Measurements from ENCODE around the gene IDUA. TPM values are rescaled to one million over a fixed set of nuclear protein-coding genes. Genes with fewer than 3 reads are reported as not detected.

Gene IDUA
- polyA plus RNA-seq, 1 donor (not counting 4 experiments of a cell fraction or from before 2014, with no cell fraction given) = 1.2 TPM

- FAIRE-seq = no peak
- no peaks in the 10 kb centered on the region for H3K27me3 ChIP-seq (ENCODE audit: control insufficient read depth, extremely low read depth, insufficient read depth, low read length)
Observed at GRCh38 chr4:948101-948935, 38.5 kb upstream of the IDUA start.

DNA sequence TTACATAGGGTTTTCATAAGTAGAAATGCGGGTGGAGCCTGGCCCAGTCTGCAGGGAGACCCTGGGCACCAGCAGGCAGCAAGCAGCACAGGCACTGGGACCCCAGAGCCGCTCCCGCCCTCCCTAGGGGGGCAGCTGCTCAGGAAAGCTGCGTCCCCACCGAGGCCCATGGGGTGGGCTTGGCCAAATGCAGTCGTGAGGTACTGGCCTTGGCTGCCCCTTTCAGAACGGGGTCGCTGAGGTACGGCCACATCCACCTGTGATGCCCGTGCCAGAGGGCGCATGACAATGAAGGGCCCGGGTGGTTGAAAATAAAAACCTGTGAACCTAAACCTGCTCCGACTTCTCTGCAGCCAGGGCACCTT lies 37.9 kb upstream of the IDUA start:
- Histone ChIP-seq H3K4me2 (ENCODE audit: control insufficient read depth, extremely low read depth, insufficient read depth, low read depth, low read length) (no peak overlapping the region), H4K20me1 (ENCODE audit: control insufficient read depth, extremely low read depth, insufficient read depth, low read length) (no peaks in the 10 kb centered on the region), H3K9me1 (ENCODE audit: control insufficient read depth, extremely low read depth, insufficient read depth, low read length) (no peaks in the 10 kb centered on the region), H3K4me3 (ENCODE audit: control insufficient read depth in 2 of 3, extremely low read depth in 1 of 3, insufficient read depth in 2 of 3, low read depth in 1 of 3, low read length in 3 of 3) (no peak overlapping the region), H3K79me2 (ENCODE audit: control insufficient read depth, insufficient read depth, low read length) (no peaks in the 10 kb centered on the region), H3K27me3 (ENCODE audit: control insufficient read depth, extremely low read depth, insufficient read depth, low read length) (no peaks in the 10 kb centered on the region), H3K36me3 (ENCODE audit: control insufficient read depth in 2 of 2, extremely low read depth in 1 of 2, insufficient read depth in 2 of 2, low read length in 2 of 2) (no peaks in the 10 kb centered on the region), H3K27ac (ENCODE audit: control insufficient read depth, insufficient read depth, low read length) (no peak overlapping the region), H3K9ac (ENCODE audit: control insufficient read depth, extremely low read depth, insufficient read depth, low read length) (no peak overlapping the region), H3K9me3 (ENCODE audit: control insufficient read depth, low read depth, low read length) (no peaks in the 10 kb centered on the region), H2AFZ (ENCODE audit: control insufficient read depth, low read length) (no peak overlapping the region), H3K4me1 (ENCODE audit: control insufficient read depth, extremely low read depth, insufficient read depth, low read length) (no peaks in the 10 kb centered on the region)
- no peak for TF ChIP-seq CTCF (optimal IDR thresholded peaks at IDR 0.05 in 1 of 3, IDR thresholded peaks at IDR 0.05 in 1 of 3, conservative IDR thresholded peaks at IDR 0.05 in 1 of 3; ENCODE audit: extremely low read depth in 1 of 3, insufficient read depth in 2 of 3, low read length in 3 of 3)
- no peak for TF ChIP-seq EZH2 (IDR thresholded peaks at IDR 0.05; ENCODE audit: low read length)
- FAIRE-seq = no peak
- no peak for DNase-seq (ENCODE audit: low read depth, low spot score)
- dilution Hi-C loops (cut with MboI; ENCODE audit: extremely low pct_ligation_motif_present, low sequenced_read_pairs) = no loop called here

More at GRCh38 chr4:948101-948935, 38.5 kb upstream of the IDUA start:
- Histone ChIP-seq H3K9ac (ENCODE audit: control insufficient read depth, extremely low read depth, insufficient read depth, low read length) (no peak overlapping the region), H3K79me2 (ENCODE audit: control insufficient read depth, insufficient read depth, low read length) (no peaks in the 10 kb centered on the region), H3K9me3 (ENCODE audit: control insufficient read depth, low read depth, low read length) (no peaks in the 10 kb centered on the region), H3K36me3 (ENCODE audit: control insufficient read depth in 2 of 2, extremely low read depth in 1 of 2, insufficient read depth in 2 of 2, low read length in 2 of 2) (no peaks in the 10 kb centered on the region), H3K9me1 (ENCODE audit: control insufficient read depth, extremely low read depth, insufficient read depth, low read length) (no peaks in the 10 kb centered on the region), H2AFZ (ENCODE audit: control insufficient read depth, low read length) (no peak overlapping the region), H3K4me3 (ENCODE audit: control insufficient read depth in 2 of 3, extremely low read depth in 1 of 3, insufficient read depth in 2 of 3, low read depth in 1 of 3, low read length in 3 of 3) (no peak overlapping the region), H3K27ac (ENCODE audit: control insufficient read depth, insufficient read depth, low read length) (no peak overlapping the region), H3K4me1 (ENCODE audit: control insufficient read depth, extremely low read depth, insufficient read depth, low read length) (no peaks in the 10 kb centered on the region), H4K20me1 (ENCODE audit: control insufficient read depth, extremely low read depth, insufficient read depth, low read length) (no peaks in the 10 kb centered on the region), H3K4me2 (ENCODE audit: control insufficient read depth, extremely low read depth, insufficient read depth, low read depth, low read length) (no peak overlapping the region)
- no peak for DNase-seq (ENCODE audit: low read depth, low spot score)
- dilution Hi-C loops (cut with MboI; ENCODE audit: extremely low pct_ligation_motif_present, low sequenced_read_pairs) = no loop called here
- TF ChIP-seq EZH2 (IDR thresholded peaks at IDR 0.05; ENCODE audit: low read length) (no peak), CTCF (optimal IDR thresholded peaks at IDR 0.05 in 1 of 3, IDR thresholded peaks at IDR 0.05 in 1 of 3, conservative IDR thresholded peaks at IDR 0.05 in 1 of 3; ENCODE audit: extremely low read depth in 1 of 3, insufficient read depth in 2 of 3, low read length in 3 of 3) (no peak)
